ENCODE measurements around the gene LMF1.

LMF1 gene

DNA sequence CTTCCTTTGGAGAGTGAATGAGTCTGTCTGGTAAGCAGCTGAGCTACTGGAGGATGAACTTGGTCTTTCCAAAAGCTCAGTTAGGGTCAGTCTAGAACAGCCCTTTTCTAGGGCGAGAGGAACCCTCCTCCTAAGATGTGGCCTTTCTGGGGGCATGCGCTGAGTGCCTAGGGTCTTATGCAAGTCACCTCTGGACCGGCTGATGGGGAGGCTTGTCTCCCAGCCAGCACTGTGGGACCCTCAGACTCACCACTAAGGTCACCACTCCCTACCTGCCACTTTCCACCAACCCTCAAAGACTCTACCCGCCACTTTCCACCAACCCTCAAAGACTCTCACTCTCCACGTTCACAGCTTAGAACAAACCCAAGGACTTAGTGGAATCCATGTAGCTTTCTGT is 26.8 kb downstream of the LMF1 start:
- H3K4me3 ChIP-seq (replicated peaks; ENCODE audit: low read depth, low read length): no peak overlapping the region
- TF ChIP-seq, protein P1, sequence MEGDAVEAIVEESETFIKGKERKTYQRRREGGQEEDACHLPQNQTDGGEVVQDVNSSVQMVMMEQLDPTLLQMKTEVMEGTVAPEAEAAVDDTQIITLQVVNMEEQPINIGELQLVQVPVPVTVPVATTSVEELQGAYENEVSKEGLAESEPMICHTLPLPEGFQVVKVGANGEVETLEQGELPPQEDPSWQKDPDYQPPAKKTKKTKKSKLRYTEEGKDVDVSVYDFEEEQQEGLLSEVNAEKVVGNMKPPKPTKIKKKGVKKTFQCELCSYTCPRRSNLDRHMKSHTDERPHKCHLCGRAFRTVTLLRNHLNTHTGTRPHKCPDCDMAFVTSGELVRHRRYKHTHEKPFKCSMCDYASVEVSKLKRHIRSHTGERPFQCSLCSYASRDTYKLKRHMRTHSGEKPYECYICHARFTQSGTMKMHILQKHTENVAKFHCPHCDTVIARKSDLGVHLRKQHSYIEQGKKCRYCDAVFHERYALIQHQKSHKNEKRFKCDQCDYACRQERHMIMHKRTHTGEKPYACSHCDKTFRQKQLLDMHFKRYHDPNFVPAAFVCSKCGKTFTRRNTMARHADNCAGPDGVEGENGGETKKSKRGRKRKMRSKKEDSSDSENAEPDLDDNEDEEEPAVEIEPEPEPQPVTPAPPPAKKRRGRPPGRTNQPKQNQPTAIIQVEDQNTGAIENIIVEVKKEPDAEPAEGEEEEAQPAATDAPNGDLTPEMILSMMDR (IDR thresholded peaks at IDR 0.05; ENCODE audit: low read depth, low read length, missing control alignments): no peak
- no peak for DNase-seq (ENCODE audit: extremely low read depth, low read depth)

DNA sequence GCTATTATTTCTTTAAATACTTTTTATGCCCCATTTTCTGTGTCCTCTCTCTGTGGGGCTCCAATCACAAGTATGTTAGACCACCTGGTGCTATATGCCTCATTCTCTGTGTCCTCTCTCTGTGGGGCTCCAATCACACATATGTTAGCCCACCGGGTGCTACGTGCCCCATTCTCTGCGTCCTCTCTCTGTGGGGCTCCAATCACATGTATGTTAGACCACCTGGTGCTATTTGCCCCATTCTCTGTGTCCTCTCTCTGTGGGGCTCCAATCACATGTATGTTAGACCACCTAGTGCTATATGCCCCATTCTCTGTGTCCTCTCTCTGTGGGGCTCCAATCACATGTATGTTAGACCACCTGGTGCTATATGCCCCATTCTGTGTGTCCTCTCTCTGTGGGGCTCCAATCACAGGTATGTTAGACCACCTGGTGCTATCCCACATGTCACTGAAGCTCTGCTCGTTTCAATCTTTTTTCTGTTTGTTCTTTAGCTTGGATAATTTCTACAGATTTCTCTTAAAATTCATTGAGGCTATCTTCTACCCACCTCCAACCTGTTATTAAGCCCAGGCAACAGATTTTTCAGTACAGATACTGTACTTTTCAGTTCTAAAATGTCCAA is 28.2 kb downstream of the LMF1 start:
- no peak for DNase-seq (ENCODE audit: extremely low read depth, low read depth)
- H3K4me3 ChIP-seq (replicated peaks; ENCODE audit: low read depth, low read length): no peak overlapping the region
- TF ChIP-seq, protein P1 (IDR thresholded peaks at IDR 0.05; ENCODE audit: low read depth, low read length, missing control alignments): no peak

DNA sequence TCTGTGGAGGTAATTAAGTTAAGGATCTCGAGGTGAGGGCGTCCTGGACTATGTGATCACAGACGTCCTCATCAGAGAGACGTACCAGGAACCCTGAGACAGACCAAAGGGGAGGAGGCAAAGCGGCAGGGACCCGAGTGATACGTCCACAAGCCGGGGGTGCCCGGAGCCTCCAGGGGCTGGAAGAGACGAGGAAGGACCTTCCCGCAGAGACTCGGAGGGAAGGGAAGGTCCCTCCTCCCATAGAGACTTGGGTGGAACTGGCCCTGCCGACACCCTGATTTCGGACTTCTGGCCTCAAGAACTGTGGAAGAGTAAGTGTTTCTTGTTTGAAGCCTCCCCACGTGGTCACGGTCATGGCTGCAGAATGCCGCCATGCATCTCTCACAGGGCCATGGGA is 30.8 kb downstream of the LMF1 start:
- TF ChIP-seq, protein P1 (IDR thresholded peaks at IDR 0.05; ENCODE audit: low read depth, low read length, missing control alignments): no peak
- no peak overlapping the region for H3K4me3 ChIP-seq (replicated peaks; ENCODE audit: low read depth, low read length)

DNA sequence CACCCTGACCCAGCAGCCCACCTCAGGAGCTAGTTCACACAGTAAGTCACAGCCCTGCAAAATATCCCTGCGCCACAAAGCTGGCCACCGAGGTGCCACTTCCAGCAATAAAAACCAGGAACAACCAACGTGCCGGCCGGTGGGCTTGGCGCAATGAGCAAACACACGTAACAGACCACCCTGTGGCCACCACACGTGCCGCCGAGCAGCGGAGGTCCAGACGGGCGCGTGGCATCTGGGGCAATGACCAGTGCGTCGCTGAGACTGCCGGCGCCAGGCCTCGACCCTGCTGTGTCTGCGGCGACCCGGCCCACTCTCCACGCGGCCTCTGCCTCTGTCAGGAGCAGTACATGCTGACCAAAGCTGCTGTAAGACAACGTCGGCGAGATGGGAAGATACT is 31.5 kb downstream of the LMF1 start:
- no peak for DNase-seq (ENCODE audit: extremely low read depth, low read depth)
- H3K4me3 ChIP-seq (replicated peaks; ENCODE audit: low read depth, low read length): no peak overlapping the region
- TF ChIP-seq, protein P1 (IDR thresholded peaks at IDR 0.05; ENCODE audit: low read depth, low read length, missing control alignments): no peak

More for the DNA sequence above, 30.8 kb downstream of the LMF1 start:
- no peak for DNase-seq (ENCODE audit: extremely low read depth, low read depth)

DNA sequence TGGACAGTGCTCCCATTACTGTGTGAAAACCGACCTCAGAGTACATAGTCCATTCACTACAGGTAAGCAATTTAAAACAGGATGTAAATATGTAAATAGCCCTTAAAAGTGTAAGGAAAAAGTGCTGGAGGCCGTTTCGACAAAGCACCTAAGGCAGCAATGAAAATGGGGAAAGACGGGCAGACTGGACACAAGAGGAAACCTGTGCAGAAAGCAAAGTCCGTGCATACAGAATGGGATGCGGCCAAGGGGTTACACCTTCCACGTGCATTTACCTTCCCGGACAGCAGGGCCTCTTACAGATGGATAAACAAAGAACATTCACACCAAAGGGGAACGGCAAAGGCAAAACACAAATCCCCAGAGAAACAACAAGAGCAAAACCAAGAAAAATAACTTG is 32.0 kb downstream of the LMF1 start:
- TF ChIP-seq, protein P1 (IDR thresholded peaks at IDR 0.05; ENCODE audit: low read depth, low read length, missing control alignments): no peak
- DNase-seq (ENCODE audit: extremely low read depth, low read depth): no peak
- no peak overlapping the region for H3K4me3 ChIP-seq (replicated peaks; ENCODE audit: low read depth, low read length)

DNA sequence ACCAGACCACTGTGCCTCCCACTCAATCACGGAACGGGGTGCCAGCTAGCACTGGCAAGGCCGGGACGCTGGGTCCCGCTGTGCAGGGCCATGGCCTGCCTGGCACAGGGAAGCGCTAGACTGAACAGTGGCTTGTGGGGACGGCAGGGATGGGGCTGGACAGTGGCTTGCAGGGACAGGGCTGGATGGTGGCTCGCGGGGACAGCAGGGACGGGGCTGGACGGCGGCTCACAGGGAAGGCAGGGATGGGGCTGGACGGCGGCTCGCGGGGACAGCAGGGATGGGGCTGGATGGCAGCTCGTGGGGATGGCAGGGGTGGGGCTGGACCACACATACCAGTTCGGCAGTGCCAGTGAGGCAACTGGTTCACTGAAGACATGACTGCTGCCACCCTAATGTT is 32.6 kb downstream of the LMF1 start:
- DNase-seq (ENCODE audit: extremely low read depth, low read depth): no peak
- TF ChIP-seq, protein P1 (IDR thresholded peaks at IDR 0.05; ENCODE audit: low read depth, low read length, missing control alignments): no peak
- no peak overlapping the region for H3K4me3 ChIP-seq (replicated peaks; ENCODE audit: low read depth, low read length)

DNA sequence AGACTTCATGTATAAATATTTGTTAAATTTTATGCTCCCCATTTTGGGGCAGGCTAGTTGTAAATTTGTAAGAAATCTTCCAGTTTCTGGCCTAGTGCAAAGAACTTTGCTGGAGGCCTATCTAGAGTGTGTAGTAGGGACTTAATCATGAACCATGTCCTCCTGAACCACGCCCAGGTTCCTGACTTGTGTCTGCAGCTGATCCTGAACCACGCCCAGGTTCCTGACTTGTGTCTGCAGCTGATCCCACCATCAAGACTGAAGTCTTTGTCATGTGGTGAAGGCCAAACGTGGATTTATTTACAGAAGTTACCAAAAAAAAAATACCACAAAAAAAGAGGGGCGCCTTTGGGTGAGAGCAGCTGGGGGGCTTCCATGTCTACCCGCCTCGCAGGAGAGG is 33.1 kb downstream of the LMF1 start:
- TF ChIP-seq, protein P1 (IDR thresholded peaks at IDR 0.05; ENCODE audit: low read depth, low read length, missing control alignments): no peak
- H3K4me3 ChIP-seq (replicated peaks; ENCODE audit: low read depth, low read length): no peak overlapping the region
- no peak for DNase-seq (ENCODE audit: extremely low read depth, low read depth)

Data from HFF-Myc (cell line).